Testis (tissue), 2 donors: Measurements from ENCODE around the gene USP36.

Experiments
- POLR2A ChIP-seq: fragments of 450-650 bp; IDR thresholded peaks from one replicate; pipeline ENCODE4 v1.6.1; 2017; ENCODE audit warnings: antibody characterized with exemption, mild to moderate bottlenecking, moderate library complexity
- TF ChIP-seq, protein P1 (sequence below), 3 experiments: fragments of 450-650 bp in 2 of 3; fragments of 200-600 bp in 1 of 3; sonication (generic) in 1 of 3; IDR thresholded peaks; one replicate each; pipeline ENCODE4 v1.5.1; 2016 to 2019; ENCODE audit warnings: antibody characterized with exemption in 3 of 3, mild to moderate bottlenecking in 2 of 3, moderate library complexity in 1 of 3

DNA sequence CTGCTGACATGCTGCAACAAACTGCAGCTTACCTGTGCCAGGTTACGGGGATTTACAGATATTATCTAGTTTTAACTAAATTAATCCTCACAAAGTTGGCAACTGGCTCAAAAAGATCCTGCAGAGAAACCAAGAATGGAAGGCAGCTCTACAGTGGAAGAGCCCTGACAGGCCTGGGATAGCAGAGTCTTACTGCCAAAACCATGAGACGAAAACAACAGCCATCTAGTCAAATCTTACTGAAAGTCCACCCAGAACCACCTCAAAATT is 8.1 kb downstream of the USP36 start:
- TF ChIP-seq, protein P1, sequence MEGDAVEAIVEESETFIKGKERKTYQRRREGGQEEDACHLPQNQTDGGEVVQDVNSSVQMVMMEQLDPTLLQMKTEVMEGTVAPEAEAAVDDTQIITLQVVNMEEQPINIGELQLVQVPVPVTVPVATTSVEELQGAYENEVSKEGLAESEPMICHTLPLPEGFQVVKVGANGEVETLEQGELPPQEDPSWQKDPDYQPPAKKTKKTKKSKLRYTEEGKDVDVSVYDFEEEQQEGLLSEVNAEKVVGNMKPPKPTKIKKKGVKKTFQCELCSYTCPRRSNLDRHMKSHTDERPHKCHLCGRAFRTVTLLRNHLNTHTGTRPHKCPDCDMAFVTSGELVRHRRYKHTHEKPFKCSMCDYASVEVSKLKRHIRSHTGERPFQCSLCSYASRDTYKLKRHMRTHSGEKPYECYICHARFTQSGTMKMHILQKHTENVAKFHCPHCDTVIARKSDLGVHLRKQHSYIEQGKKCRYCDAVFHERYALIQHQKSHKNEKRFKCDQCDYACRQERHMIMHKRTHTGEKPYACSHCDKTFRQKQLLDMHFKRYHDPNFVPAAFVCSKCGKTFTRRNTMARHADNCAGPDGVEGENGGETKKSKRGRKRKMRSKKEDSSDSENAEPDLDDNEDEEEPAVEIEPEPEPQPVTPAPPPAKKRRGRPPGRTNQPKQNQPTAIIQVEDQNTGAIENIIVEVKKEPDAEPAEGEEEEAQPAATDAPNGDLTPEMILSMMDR (IDR thresholded peaks at IDR 0.05) = no peak
- TF ChIP-seq POLR2A = no peak
